Measurements from ENCODE around the gene FLT1.

Gene FLT1

DNA sequence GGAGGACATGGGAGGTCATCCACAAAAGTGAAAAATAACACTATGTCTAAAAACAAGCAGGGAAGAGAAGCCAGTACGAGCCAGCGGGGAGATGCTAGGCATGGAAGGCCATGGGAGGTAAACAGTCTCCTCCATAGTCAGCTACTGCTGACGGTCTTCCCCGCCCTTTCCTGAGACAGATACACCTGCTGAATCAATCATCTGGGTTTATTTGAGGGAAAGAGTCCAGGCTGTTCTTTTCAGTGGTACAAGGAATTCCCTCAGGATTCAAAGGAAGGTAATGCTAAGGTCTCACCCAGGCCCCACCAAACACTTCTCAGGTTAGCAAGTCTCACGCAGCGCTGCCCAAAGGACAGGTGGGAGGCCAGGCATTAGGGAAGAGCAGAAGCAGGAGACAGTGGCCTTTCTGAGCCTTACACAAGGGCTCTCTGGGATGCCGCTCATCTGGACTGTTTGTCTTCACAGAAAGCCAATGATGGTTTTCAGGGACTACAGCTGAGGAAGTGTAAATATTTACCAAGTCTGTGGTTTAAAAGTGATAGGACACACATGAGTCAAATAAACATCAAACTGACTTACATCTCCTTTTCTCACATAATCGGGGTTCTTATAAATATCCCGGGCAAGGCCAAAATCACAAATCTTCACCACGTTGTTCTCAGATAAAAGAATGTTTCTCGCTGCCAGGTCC is 173.9 kb downstream of the FLT1 start:
- DNase-seq (ENCODE audit: low read depth in 1 of 2, low spot score in 1 of 2), result no peak

DNA sequence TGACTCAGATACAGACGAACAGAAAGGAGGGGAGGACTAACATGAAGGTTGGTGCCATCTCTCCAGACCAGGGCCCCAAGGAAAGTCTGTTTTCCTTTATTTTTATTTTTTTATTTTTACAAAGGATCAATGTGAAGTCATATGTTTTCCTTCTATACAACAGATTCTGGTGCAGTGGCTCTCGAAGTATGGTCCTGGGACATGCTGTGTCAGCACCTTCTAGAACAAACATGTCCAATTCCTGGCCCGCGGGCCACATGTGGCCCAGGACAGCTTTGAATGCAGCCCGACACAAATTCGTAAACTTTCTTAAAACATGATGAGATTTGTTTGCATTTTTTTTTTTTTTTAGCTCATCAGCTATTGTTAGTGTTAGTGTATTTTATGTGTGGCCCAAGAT is 174.7 kb downstream of the FLT1 start:
- no peak for DNase-seq (ENCODE audit: low read depth in 1 of 2, low spot score in 1 of 2)

DNA sequence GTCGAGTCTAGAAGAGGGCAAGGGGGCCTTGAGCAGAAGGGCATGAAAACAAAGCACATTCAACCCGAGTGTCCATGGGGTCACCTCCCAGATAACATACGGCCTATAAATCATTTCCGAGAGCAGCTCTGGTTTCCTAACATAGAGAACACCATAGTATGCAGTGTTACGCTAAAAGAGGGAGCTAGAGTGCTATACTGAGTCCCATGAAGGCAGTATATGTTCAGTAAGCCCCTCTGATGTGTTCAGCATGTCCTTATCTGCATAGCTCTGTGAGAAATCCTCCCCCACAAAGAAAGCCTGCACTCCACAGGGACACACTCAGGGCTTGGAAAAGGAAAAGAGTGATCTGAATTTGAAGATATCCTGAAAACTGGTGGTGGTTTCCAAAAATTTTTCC is 175.4 kb downstream of the FLT1 start:
- no peak for DNase-seq (ENCODE audit: low read depth in 1 of 2, low spot score in 1 of 2)

DNA sequence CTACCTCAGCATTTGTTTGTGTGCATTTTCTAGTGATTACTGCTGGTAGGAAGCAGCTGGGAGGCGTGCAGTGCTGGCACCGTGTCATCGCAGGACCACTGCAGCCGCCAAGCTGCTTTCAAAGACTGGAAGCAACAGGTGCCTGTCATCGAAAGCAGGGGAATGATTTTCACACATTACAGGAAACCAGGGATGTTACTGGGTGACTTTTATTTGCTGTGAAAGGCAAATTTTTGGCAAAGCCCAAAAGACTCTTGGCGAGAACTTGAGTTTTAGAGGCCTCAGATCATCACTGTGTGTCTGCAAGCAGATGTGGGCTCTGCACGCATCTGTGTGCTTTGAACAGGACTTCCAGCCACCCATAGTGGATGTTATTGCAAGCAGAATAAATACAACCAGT is 176.4 kb downstream of the FLT1 start:
- no peak for DNase-seq (ENCODE audit: low read depth in 1 of 2, low spot score in 1 of 2)

DNA sequence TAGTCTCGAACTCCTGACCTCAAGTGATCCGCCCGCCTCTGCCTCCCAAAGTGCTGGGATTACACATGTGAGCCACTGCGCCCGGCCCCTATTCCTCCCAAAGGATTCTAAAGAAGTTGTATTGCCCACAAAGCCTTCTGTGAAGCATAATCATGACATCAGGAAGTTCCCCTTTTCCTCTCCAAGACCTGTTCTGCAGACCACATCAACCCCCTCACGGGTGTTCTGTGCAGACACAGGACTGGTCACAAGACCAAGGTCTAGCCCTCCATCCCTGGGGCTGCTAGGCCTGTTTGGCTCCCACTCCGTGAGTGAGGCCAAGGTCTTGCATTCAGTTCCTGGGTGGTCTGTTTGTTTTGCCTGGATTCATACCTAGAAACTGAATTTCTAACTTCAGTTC is 178.1 kb downstream of the FLT1 start:
- DNase-seq (ENCODE audit: low read depth in 1 of 2, low spot score in 1 of 2), result no peak

DNA sequence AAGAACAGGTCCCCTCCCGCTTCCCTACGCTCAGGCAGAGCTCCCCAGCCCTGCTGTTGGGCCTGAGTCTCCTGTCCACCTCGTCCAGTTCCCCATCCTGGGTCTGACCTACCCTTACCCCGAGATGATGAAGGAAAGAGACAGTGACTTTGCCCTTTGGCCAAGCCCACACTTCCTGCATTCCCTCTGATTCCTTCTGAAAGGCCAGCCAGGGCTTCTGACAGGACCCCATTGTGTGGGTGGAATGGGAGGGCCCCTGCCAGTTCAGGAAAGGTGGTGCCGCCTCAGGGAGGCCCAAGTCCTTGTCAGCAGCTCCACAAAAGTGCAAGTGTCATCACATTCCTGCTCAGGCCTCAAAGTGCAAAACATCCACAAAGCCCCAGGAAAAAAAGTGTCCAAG is 178.8 kb downstream of the FLT1 start:
- DNase-seq (ENCODE audit: low read depth in 1 of 2, low spot score in 1 of 2), result no peak

DNA sequence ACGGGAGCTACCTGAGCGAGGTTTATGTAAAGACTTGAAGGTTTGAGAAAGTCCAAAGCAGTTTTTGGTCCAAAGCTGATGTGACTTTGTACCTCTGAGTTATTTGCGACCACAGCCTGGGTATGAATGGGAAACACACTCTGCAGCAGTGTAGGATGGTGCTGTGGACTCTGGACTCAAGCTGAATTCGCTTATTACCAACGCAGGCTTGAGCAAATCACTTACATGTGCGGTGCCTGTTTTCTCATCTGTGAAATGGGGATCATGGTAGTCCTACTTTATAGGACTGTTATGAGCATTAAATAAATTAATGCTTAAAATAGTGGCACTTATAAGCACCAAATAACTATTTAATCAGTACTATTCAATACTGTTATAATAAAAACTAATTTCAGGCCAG is 180.0 kb downstream of the FLT1 start:
- DNase-seq (ENCODE audit: low read depth in 1 of 2, low spot score in 1 of 2), result no peak

DNA sequence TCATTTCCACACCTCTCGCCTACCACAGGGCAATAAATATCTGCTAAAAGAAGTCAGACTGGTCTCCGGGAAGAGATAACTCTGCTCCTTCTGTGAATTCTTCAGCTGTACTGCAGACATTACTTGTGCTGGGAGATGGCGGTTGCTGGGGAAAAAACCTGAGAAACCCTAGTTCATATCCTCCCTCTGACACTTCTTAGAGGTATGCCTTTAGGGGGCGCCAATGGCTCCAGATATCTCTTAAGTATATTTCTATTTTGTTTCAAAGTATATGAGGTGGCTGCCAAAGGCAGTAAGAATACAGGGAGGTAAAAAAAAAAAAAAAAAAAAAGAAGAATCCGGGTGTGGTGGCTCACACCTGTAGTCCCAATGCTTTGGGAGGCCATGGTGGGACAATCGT is 181.3 kb downstream of the FLT1 start:
- DNase-seq (ENCODE audit: low read depth in 1 of 2, low spot score in 1 of 2), result no peak

DNA sequence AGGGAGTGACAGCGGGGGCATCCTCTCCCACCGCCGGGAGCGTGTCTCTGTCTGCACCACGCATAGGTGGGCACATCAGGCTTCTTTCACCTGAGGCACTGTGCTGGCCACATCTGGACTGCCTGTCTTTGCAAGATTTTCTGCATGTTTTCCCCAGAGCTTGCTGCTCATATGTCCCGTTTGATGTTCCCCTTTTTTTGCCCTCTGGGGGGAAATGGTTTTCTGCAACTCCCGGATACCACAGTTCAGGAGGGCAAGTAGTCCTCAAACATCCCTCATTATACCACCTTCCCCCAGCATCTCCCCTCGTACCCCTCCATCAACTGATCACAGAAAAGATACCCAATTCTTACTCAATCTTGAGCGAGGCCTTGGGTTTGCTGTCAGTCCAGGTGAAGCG is 188.6 kb downstream of the FLT1 start:
- no peak for DNase-seq (ENCODE audit: low read depth in 1 of 2, low spot score in 1 of 2)

DNA sequence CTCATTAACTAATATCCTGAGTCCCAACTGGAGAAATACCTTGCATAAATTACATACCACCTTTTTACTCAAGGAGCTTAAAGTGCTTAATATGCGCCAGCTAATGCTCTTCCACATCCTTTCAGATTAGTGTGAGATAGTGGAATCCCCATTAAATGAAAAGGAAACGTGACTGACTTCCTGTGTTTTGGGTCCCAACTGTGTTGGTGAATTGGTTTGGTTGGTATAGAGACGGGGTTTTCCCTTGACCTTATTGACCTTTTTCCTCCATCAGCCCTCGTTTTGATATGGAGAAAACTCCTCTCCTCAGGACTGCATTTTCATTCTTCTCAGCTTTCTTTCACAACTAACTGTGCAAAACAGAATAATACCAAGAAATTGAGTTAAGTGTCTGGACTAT is 193.1 kb downstream of the FLT1 start:
- no peak for DNase-seq (ENCODE audit: low read depth in 1 of 2, low spot score in 1 of 2)

DNA sequence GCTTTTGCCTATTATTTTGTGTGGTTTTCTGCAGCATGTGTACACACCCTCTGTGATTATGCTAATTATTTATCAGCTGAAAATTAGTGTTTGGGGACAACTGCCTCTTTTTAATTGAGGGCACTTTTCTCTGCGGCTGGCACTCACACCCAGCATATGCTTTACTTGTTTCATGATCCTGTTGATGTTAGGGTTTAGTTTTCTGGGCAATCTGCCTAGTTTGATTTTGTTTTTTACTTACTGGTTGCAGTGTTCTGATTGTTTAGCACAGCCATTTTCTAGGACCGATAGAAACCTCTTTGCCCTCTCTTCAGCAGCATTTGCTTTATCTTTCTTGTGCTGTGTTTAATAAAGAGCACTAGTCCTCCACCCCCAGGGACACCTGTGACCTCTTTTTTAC is 195.0 kb downstream of the FLT1 start:
- no peak for DNase-seq (ENCODE audit: low read depth in 1 of 2, low spot score in 1 of 2)

DNA sequence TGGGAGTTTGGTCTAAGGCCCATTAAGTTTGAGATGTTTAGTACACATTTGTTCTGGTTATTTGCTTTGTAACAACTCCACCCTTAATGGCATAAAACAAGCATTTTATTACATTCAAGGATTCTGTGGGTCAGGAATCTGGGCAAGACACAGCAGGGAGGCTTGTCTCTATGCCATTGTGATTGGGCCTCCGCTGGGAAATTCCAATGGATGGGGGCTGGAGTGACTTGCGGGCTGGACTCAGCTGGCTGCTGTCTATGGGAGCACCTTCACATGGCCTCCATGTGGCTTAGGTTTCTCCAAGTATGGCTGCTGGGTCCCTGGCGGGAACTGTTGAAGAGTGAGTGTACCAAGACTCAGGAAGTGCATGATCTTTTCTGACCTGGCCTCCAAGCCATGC is 197.6 kb downstream of the FLT1 start:
- DNase-seq (ENCODE audit: low read depth in 1 of 2, low spot score in 1 of 2), result no peak

DNA sequence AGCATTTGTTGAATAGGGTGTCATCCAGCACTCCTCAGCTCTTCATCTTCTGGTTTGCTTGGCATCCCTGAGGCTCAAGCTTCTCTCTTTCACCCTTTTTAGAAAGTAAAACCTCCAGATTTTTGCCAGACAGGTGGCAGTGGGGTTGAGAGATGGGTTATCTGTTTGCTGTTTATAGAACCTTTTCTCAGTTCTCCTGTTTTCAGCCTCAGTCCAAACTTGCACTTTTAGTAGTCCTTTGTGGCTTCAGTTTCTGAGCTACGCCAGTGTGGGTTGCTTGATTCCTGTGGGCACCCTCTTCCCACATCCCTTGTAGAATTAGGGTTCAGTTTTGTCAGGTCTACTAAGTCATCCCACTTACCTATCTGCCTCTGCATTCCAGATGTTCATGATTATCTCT is 208.7 kb downstream of the FLT1 start:
- DNase-seq (ENCODE audit: low read depth in 1 of 2, low spot score in 1 of 2), result no peak

DNA sequence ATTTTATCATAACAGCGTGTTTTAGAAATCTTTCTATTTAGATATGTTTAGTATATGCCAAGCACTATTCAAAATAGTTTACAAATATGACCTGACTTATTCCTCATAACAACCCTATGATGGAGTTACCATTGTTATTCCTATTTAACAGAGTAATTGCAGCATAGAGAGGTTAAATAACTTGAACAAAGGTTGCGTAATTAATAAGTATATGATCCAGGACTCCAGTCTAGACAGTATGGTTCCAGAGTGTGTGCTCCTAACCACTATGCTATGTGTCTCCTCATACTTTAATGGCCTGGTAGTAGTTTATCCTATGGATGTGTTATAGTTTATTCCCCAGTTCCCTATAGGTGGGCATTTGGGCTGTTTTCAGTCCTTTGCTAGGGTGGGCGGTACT is 211.3 kb downstream of the FLT1 start:
- DNase-seq (ENCODE audit: low read depth in 1 of 2, low spot score in 1 of 2), result no peak

DNA sequence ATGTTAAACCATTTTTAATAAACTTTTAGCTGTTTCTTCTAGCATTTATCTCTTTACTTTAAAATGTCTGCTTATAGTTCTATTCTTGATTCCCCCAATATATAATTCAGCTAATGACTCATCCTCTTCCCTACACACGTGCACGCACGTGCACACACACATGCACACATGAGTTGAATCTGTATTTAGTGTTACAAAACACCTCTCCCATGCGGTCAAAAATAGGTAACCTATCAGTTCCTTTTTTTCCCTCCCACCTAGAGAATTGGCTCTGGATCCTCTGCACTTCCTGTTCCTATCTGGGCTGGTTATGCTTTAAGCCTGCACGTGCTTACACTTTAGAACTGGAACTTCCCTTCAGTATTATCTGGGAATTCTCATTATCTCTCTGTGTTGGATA is 212.5 kb downstream of the FLT1 start:
- no peak for DNase-seq (ENCODE audit: low read depth in 1 of 2, low spot score in 1 of 2)

DNA sequence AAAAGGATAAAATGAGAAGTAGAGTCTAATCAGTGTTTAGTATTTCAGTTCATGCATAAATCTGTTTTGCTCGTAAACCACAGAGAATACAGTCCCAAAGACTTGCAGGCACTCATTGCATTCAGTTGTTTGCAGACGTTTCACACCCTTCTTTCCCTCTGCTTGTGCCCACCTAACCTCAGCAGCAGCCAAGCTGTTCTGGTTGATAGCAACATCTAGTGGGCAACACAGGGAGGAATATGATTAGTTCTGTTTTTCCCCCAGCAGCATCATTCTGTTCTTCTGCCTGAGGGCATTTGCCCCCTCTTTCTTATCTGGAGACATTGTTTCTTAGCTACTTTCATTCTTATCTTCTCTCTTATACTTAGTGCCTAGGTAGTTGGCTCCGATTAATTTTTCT is 221.0 kb downstream of the FLT1 start:
- no peak for DNase-seq (ENCODE audit: low read depth in 1 of 2, low spot score in 1 of 2)

DNA sequence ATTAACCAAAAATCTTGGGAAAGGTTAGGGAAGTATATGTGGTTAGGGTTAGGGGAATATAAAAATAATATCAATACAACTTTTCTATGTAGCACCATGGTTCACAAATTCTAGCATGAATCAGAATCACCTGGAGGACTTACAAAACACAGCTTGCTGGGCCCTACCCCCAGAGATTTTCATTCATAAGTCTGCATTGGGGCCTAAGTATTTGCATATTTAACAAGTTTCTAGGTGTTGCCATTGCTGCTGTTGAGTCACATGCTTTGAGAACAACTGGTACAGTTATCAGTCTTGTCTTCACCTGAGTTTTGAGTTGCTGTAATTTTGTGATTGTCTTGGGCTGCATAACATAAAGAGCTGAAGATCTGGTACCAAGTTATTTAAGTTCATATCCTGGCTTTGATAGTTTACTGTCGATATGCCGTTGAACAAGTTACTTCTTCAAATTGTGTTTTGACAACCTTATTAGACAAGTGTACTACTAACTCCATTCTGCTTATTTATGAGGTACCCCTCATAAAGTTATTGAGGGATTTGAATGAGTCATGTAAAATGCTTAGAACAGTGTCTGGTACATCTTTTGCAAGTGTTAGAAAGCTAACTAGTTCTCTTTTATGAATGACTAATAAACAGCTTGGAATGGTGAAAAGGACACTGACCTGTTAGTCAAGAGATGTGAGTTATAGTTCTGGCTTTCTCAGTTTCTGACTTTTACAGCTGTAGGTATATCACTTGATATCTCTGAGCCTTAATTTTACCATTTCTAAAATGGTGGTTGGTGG is 223.7 kb downstream of the FLT1 start:
- DNase-seq (ENCODE audit: low read depth in 1 of 2, low spot score in 1 of 2), result no peak

DNA sequence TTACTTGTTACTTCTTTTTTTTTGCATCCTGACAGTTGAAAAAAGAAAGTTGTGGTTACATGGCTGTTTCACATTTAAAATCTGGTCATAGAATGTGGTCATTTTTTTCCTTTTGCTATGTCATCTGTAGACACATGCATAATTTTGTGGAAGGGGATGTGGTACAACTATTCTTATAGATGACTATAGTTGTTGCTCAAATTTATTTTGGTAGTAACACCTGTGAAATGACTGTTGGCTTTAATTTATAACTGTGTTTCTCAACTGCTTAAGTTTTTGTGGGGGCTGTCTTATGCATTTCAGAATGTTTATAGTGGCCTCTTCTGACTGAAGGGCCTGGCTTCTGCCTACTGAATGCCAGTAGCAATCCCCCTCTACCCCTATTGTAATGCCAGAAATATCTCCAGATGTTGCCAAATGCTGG is 226.1 kb downstream of the FLT1 start:
- no peak for DNase-seq (ENCODE audit: low read depth in 1 of 2, low spot score in 1 of 2)

DNA sequence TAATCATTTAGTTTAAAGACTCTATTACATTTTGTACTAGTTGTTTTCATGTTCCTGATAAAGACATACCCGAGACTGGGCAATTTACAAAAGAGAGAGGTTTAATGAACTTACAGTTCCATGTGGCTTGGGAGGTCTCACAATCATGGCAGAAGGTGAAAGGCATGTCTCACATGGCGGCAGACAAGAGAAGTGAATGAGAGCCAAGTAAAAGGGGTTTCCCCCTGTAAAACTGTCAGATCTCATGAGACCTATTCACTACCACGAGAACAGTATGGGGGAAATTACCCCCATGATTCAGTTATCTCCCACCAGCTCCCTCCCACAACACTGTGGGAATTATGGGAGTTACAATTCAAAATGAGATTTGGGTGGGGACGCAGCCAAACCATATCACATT is 227.4 kb downstream of the FLT1 start:
- DNase-seq (ENCODE audit: low read depth in 1 of 2, low spot score in 1 of 2), result no peak

DNA sequence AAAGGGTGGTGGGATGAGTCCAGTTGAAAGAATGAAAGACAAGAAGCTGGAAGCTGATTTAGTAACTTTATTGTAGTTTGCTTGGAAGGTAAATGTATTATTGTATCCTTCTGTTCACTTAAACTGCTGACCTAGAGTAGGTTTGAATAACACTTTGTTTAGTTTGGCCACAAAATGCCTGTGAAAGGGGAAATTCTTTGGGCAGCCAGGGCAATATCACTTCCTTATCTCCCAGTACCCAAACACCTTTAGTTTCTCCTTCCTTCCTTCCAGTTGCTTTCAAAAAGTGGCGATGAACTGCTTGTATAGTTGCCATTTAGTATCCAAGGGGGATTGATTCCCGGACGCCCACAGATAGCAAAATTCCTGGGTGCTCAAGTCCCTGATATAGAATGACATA is 236.5 kb downstream of the FLT1 start:
- DNase-seq (ENCODE audit: low read depth in 1 of 2, low spot score in 1 of 2), result no peak

DNA sequence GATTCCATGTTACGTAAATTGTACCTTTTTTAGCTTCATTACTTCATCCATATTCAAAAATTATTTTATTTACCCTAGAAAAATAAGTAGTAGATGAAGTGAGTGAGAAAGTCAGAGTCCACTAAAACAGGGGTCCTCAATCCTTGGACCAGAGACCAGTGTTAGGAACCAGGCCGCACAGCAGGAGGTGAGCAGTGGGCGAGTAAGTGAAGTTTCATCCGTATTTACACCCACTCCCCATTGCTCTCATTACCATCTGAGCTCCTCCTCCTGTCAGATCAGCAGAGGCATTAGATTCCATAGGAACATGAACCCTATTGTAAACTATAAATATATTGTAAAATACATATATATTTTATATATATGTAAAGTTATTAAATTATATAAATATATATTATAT is 237.6 kb downstream of the FLT1 start:
- no peak for DNase-seq (ENCODE audit: low read depth in 1 of 2, low spot score in 1 of 2)

DNA sequence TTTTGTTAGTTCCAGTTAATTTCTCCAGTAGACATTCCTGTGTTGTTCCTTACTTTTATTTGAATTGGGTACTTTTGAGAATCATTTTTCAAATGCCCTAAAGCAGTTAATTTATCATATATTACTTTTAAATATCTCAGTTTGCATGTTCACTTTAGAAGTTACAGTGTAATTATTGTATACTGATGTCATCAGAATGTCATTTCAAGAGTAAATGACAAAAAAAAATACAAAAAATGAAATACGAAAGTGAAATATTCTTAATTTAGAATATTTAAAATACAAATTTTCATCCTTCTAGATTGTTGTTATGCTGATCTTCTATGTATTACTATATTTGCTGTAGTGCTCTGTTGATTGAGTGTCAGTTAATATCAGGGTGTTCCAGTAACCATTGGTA is 242.4 kb downstream of the FLT1 start:
- no peak for DNase-seq (ENCODE audit: low read depth in 1 of 2, low spot score in 1 of 2)

DNA sequence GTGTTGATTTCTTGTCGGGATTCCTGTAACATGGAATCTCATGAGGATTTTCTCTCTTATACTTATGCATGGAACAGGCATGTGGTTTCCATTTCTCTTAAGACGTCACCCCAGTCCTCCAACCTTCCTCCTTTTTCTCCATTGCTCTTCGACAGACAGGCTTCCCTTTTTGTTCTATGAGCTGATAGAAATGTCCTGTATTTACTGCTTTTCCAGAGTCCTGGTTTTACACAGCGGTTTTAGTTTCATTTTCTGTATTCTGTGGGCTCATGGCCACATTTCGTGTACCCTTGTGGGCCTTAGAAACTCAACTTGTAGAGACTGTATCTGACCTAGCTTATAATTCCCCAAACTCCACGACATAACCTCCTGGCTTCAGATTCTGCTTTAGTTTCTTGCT is 243.5 kb downstream of the FLT1 start:
- no peak for DNase-seq (ENCODE audit: low read depth in 1 of 2, low spot score in 1 of 2)
